GM12878 (cell line): ENCODE data around the gene NCAPD3.

Experiments
- CHD2 ChIP-seq: IDR thresholded peaks from 2 replicates; pipeline ENCODE4 v1.6.1; 2011; ENCODE audit warnings: low read depth, low read length, improper control_type of control experiment, borderline replicate concordance
- EZH2 ChIP-seq: IDR thresholded peaks from 2 replicates; pipeline ENCODE4 v1.6.1; 2012; ENCODE audit warnings: low read depth, mild to moderate bottlenecking, control low read depth, inconsistent platforms, low read length, borderline replicate concordance; ENCODE audit not compliant: control insufficient read depth
- FOXM1 ChIP-seq: IDR thresholded peaks from 2 replicates; pipeline ENCODE4 v1.6.1; 2012; ENCODE audit warnings: low read depth, mild to moderate bottlenecking, inconsistent platforms, low read length, moderate library complexity
- GABPA ChIP-seq: IDR thresholded peaks from 2 replicates; pipeline ENCODE4 v1.6.1; 2014; ENCODE audit warnings: antibody characterized with exemption, low read depth, mild to moderate bottlenecking, inconsistent platforms
- HCFC1 ChIP-seq: fragments of 150-350 bp; IDR thresholded peaks from 2 replicates; pipeline ENCODE4 v1.6.1; 2014; ENCODE audit warnings: low read length
- POLR2A ChIP-seq: IDR thresholded peaks from 2 replicates; pipeline ENCODE4 v1.6.1; 2011; ENCODE audit warnings: low read depth, mild to moderate bottlenecking, low read length
- POLR2AphosphoS5 ChIP-seq: IDR thresholded peaks from 2 replicates; pipeline ENCODE4 v1.6.1; 2011; ENCODE audit warnings: mild to moderate bottlenecking, low read length, inconsistent platforms
- RELA ChIP-seq: fragments of 450-650 bp; IDR thresholded peaks from 2 replicates; pipeline ENCODE4 v1.8.0; 2014; ENCODE audit warnings: borderline replicate concordance; ENCODE audit not compliant: partially characterized antibody
- STAT1 ChIP-seq: fragments of 450-650 bp; conservative IDR thresholded peaks from 2 replicates; pipeline ENCODE4 v1.6.1; 2014; ENCODE audit warnings: antibody characterized with exemption, mild to moderate bottlenecking
- TF ChIP-seq, protein P1 (sequence below), 3 experiments: IDR thresholded peaks in 2 of 3; conservative IDR thresholded peaks in 1 of 3; 2 replicates each; pipeline ENCODE4 v1.5.1; 2011; ENCODE audit warnings: low read depth in 3 of 3, low read length in 3 of 3, mild to moderate bottlenecking in 3 of 3, control low read depth in 2 of 3, moderate library complexity in 2 of 3, inconsistent platforms in 1 of 3, mixed read lengths in 1 of 3; ENCODE audit not compliant: control insufficient read depth in 2 of 3, insufficient read depth in 1 of 3; ENCODE audit errors: extremely low read depth in 1 of 3
- TF ChIP-seq, protein P2 (sequence below): IDR thresholded peaks from 2 replicates; pipeline ENCODE4 v1.6.1; 2012; ENCODE audit warnings: mild to moderate bottlenecking, low read depth, low read length
- TF ChIP-seq, protein P3 (sequence below): IDR thresholded peaks from 2 replicates; pipeline ENCODE4 v1.6.1; 2011; ENCODE audit warnings: low read depth, mild to moderate bottlenecking, low read length, moderate library complexity, borderline replicate concordance; ENCODE audit errors: extremely low read depth
- TF ChIP-seq, protein P4 (sequence below): fragments of 450-650 bp; IDR thresholded peaks from 2 replicates; pipeline ENCODE4 v1.6.1; 2016; ENCODE audit warnings: mild to moderate bottlenecking, moderate library complexity, borderline replicate concordance
- TF ChIP-seq, protein P5 (sequence below): IDR thresholded peaks from 2 replicates; pipeline ENCODE4 v1.6.1; 2012; ENCODE audit warnings: low read depth, low read length, improper control_type of control experiment

DNA sequence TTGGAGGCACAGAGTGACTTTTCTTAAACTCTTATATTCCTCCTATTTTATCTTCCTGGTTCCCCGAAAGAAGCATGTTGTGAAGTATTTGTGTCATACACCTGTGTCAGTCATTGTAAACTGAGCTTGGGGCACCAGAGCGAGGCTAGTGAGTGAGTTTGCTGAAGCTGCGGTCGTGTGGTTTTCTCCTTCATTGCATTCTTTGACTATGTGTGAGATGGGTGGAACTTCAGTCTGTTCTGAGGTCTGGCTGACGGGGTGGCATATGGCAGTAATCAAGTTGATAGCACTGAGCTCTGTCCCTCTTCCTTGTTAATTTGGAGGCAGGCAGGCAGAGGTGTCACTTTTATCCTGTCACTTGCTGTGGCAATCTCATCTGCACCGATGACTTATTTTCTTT, 4.9 kb upstream of the NCAPD3 start:
- TF ChIP-seq, protein P1, sequence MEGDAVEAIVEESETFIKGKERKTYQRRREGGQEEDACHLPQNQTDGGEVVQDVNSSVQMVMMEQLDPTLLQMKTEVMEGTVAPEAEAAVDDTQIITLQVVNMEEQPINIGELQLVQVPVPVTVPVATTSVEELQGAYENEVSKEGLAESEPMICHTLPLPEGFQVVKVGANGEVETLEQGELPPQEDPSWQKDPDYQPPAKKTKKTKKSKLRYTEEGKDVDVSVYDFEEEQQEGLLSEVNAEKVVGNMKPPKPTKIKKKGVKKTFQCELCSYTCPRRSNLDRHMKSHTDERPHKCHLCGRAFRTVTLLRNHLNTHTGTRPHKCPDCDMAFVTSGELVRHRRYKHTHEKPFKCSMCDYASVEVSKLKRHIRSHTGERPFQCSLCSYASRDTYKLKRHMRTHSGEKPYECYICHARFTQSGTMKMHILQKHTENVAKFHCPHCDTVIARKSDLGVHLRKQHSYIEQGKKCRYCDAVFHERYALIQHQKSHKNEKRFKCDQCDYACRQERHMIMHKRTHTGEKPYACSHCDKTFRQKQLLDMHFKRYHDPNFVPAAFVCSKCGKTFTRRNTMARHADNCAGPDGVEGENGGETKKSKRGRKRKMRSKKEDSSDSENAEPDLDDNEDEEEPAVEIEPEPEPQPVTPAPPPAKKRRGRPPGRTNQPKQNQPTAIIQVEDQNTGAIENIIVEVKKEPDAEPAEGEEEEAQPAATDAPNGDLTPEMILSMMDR (IDR thresholded peaks at IDR 0.05 in 2 of 3, conservative IDR thresholded peaks at IDR 0.05 in 1 of 3; ENCODE audit: control insufficient read depth in 2 of 3, extremely low read depth in 1 of 3, insufficient read depth in 1 of 3, low read depth in 3 of 3, low read length in 3 of 3): no peak
- TF ChIP-seq EZH2 (no peak), POLR2AphosphoS5 (no peak), CHD2 (no peak), RELA (no peak), STAT1 (no peak), GABPA (no peak), POLR2A (no peak), HCFC1 (no peak), FOXM1 (no peak)
- TF ChIP-seq, protein P2, sequence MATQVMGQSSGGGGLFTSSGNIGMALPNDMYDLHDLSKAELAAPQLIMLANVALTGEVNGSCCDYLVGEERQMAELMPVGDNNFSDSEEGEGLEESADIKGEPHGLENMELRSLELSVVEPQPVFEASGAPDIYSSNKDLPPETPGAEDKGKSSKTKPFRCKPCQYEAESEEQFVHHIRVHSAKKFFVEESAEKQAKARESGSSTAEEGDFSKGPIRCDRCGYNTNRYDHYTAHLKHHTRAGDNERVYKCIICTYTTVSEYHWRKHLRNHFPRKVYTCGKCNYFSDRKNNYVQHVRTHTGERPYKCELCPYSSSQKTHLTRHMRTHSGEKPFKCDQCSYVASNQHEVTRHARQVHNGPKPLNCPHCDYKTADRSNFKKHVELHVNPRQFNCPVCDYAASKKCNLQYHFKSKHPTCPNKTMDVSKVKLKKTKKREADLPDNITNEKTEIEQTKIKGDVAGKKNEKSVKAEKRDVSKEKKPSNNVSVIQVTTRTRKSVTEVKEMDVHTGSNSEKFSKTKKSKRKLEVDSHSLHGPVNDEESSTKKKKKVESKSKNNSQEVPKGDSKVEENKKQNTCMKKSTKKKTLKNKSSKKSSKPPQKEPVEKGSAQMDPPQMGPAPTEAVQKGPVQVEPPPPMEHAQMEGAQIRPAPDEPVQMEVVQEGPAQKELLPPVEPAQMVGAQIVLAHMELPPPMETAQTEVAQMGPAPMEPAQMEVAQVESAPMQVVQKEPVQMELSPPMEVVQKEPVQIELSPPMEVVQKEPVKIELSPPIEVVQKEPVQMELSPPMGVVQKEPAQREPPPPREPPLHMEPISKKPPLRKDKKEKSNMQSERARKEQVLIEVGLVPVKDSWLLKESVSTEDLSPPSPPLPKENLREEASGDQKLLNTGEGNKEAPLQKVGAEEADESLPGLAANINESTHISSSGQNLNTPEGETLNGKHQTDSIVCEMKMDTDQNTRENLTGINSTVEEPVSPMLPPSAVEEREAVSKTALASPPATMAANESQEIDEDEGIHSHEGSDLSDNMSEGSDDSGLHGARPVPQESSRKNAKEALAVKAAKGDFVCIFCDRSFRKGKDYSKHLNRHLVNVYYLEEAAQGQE: no peak
- TF ChIP-seq, protein P3, sequence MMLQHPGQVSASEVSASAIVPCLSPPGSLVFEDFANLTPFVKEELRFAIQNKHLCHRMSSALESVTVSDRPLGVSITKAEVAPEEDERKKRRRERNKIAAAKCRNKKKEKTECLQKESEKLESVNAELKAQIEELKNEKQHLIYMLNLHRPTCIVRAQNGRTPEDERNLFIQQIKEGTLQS: no peak
- TF ChIP-seq, protein P4, sequence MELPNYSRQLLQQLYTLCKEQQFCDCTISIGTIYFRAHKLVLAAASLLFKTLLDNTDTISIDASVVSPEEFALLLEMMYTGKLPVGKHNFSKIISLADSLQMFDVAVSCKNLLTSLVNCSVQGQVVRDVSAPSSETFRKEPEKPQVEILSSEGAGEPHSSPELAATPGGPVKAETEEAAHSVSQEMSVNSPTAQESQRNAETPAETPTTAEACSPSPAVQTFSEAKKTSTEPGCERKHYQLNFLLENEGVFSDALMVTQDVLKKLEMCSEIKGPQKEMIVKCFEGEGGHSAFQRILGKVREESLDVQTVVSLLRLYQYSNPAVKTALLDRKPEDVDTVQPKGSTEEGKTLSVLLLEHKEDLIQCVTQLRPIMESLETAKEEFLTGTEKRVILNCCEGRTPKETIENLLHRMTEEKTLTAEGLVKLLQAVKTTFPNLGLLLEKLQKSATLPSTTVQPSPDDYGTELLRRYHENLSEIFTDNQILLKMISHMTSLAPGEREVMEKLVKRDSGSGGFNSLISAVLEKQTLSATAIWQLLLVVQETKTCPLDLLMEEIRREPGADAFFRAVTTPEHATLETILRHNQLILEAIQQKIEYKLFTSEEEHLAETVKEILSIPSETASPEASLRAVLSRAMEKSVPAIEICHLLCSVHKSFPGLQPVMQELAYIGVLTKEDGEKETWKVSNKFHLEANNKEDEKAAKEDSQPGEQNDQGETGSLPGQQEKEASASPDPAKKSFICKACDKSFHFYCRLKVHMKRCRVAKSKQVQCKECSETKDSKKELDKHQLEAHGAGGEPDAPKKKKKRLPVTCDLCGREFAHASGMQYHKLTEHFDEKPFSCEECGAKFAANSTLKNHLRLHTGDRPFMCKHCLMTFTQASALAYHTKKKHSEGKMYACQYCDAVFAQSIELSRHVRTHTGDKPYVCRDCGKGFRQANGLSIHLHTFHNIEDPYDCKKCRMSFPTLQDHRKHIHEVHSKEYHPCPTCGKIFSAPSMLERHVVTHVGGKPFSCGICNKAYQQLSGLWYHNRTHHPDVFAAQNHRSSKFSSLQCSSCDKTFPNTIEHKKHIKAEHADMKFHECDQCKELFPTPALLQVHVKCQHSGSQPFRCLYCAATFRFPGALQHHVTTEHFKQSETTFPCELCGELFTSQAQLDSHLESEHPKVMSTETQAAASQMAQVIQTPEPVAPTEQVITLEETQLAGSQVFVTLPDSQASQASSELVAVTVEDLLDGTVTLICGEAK: no peak
- TF ChIP-seq, protein P5, sequence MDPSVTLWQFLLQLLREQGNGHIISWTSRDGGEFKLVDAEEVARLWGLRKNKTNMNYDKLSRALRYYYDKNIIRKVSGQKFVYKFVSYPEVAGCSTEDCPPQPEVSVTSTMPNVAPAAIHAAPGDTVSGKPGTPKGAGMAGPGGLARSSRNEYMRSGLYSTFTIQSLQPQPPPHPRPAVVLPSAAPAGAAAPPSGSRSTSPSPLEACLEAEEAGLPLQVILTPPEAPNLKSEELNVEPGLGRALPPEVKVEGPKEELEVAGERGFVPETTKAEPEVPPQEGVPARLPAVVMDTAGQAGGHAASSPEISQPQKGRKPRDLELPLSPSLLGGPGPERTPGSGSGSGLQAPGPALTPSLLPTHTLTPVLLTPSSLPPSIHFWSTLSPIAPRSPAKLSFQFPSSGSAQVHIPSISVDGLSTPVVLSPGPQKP: no peak
